Stimulated activated naive CD8-positive, alpha-beta T cell treated with anti-CD3 and anti-CD28 coated beads, Interleukin-15, amount 100 ng/mL, for 72 hours (primary cell): ENCODE data around the gene MPPE1.
"Not testable (repeated sequence)": the region's sequence is repeated elsewhere in the genome, so short reads cannot be mapped to it uniquely, and the experiment has no call there.

Experiments used
- ATAC-seq: fragments of 150-1000 bp; cut with Tn5 transposase; 2 replicates; pipeline ENCODE4 v1.10.0; 2021; ENCODE audit warnings: mild to moderate bottlenecking, moderate library complexity
- DNase-seq, 2 donors: peaks; one replicate each; pipeline ENCODE4 v3.0.0; 2021 to 2022
- H3K27ac Mint-ChIP-seq, 2 donors: one replicate each; pipeline ENCODE4 v1.8.0; 2022; ENCODE audit warnings: mild to moderate bottlenecking in 2 of 2, mixed read lengths in 2 of 2, moderate library complexity in 2 of 2
- H3K27me3 Mint-ChIP-seq: one replicate; pipeline ENCODE4 v1.8.0; 2022; ENCODE audit warnings: mixed read lengths
- H3K4me1 Mint-ChIP-seq: one replicate; pipeline ENCODE4 v1.8.0; 2022; ENCODE audit warnings: mild to moderate bottlenecking, mixed read lengths
- H3K4me3 Mint-ChIP-seq, 2 donors: one replicate each; pipeline ENCODE4 v1.8.0; 2022; ENCODE audit warnings: mild to moderate bottlenecking in 2 of 2, mixed read lengths in 2 of 2, moderate library complexity in 1 of 2
- H3K9me3 Mint-ChIP-seq, 2 donors: one replicate each; pipeline ENCODE4 v1.8.0; 2022; ENCODE audit warnings: mixed read lengths in 2 of 2

Gene MPPE1

GRCh38 chr18:11908182-11909060, at the start of gene MPPE1:
MPPE1 (minus strand) TSS chr18:11908317; CDS start chr18:11897264, 11,053 bp downstream.
- Mint-ChIP-seq H3K27me3 (no peaks in the 10 kb centered on the region), H3K27ac (peak within 1 kb of the TSS; percentile 96 to 98), H3K4me3 (peak within 1 kb of the TSS; percentile 93 to 94), H3K4me1 (peaks cover 28% of the 10 kb centered on the region), H3K9me3 (no peaks in the 10 kb centered on the region)
- DNase-seq (peak; percentile 83 to 88), ATAC-seq (peak; percentile 92)

- Mint-ChIP-seq H3K9me3 (peaks cover 7 to 19% of the 10 kb centered on the region in 2 donors), H3K27me3 (no peaks in the 10 kb centered on the region), H3K4me1 (peaks cover 9% of the 10 kb centered on the region), H3K27ac (no peak overlapping the region), H3K4me3 (no peak overlapping the region)
- no peak for DNase-seq
- ATAC-seq = no peak
These were observed 49.5 kb upstream of the MPPE1 start for GRCh38 chr18:11957636-11958035.

- no peak overlapping the region for H3K4me3 Mint-ChIP-seq
- no peak for DNase-seq
- ATAC-seq = no peak
- peaks cover 9% of the 10 kb centered on the region for H3K4me1 Mint-ChIP-seq
- no peak overlapping the region for H3K27ac Mint-ChIP-seq
- no peaks in the 10 kb centered on the region for H3K27me3 Mint-ChIP-seq
- H3K9me3 Mint-ChIP-seq = peaks cover 7 to 19% of the 10 kb centered on the region in 2 donors
These were observed 48.5 kb upstream of the MPPE1 start for GRCh38 chr18:11956371-11957308.

GRCh38 chr18:11955239-11956029, 47.3 kb upstream of the MPPE1 start:
- DNase-seq (no peak), ATAC-seq (no peak)
- no peak overlapping the region for H3K27ac Mint-ChIP-seq
- H3K27me3 Mint-ChIP-seq = no peaks in the 10 kb centered on the region
- H3K4me3 Mint-ChIP-seq = no peak overlapping the region
- H3K9me3 Mint-ChIP-seq = peaks cover 7 to 19% of the 10 kb centered on the region in 2 donors
- H3K4me1 Mint-ChIP-seq = peaks cover 9% of the 10 kb centered on the region

GRCh38 chr18:11953113-11953512, 45.0 kb upstream of the MPPE1 start:
- no peak for ATAC-seq

GRCh38 chr18:11951390-11951851, 43.3 kb upstream of the MPPE1 start:
- H3K4me3 Mint-ChIP-seq = no peak overlapping the region
- H3K27me3 Mint-ChIP-seq = no peaks in the 10 kb centered on the region
- no peak for DNase-seq
- no peak for ATAC-seq
- H3K4me1 Mint-ChIP-seq = peaks cover 27% of the 10 kb centered on the region
- H3K27ac Mint-ChIP-seq = peak overlapping the region in 1 of 2 donors; percentile 12
- H3K9me3 Mint-ChIP-seq = peaks cover 0 to 1% of the 10 kb centered on the region in 2 donors

More at GRCh38 chr18:11953113-11953512, 45.0 kb upstream of the MPPE1 start:
- peaks cover 10% of the 10 kb centered on the region for H3K4me1 Mint-ChIP-seq
- no peak overlapping the region for H3K4me3 Mint-ChIP-seq
- DNase-seq = no peak
- H3K27me3 Mint-ChIP-seq = no peaks in the 10 kb centered on the region
- H3K27ac Mint-ChIP-seq = no peak overlapping the region
- H3K9me3 Mint-ChIP-seq = peaks cover 7 to 18% of the 10 kb centered on the region in 2 donors

- H3K4me3 Mint-ChIP-seq = no peak overlapping the region
These were observed 42.7 kb upstream of the MPPE1 start for GRCh38 chr18:11950824-11951223.

GRCh38 chr18:11948852-11949523, 40.9 kb upstream of the MPPE1 start:
- DNase-seq (no peak), ATAC-seq (no peak)
- H3K4me3 Mint-ChIP-seq = no peak overlapping the region
- no peaks in the 10 kb centered on the region for H3K27me3 Mint-ChIP-seq
- H3K27ac Mint-ChIP-seq = no peak overlapping the region
- H3K9me3 Mint-ChIP-seq = no peaks in the 10 kb centered on the region
- peaks cover 20% of the 10 kb centered on the region for H3K4me1 Mint-ChIP-seq

More at GRCh38 chr18:11950824-11951223, 42.7 kb upstream of the MPPE1 start:
- Mint-ChIP-seq H3K9me3 (no peaks in the 10 kb centered on the region), H3K27me3 (no peaks in the 10 kb centered on the region), H3K27ac (no peak overlapping the region), H3K4me1 (peaks cover 29% of the 10 kb centered on the region)
- no peak for DNase-seq
- ATAC-seq = no peak

GRCh38 chr18:11947214-11948191, 39.4 kb upstream of the MPPE1 start:
- H3K27me3 Mint-ChIP-seq = no peaks in the 10 kb centered on the region
- peaks cover 20% of the 10 kb centered on the region for H3K4me1 Mint-ChIP-seq
- DNase-seq = peak; percentile 57 to 76
- H3K4me3 Mint-ChIP-seq = peak overlapping the region; percentile 89 to 92
- peak; percentile 89 for ATAC-seq
- H3K27ac Mint-ChIP-seq = peak overlapping the region; percentile 97 to 98
- no peaks in the 10 kb centered on the region for H3K9me3 Mint-ChIP-seq

- no peak for ATAC-seq
These were observed 38.6 kb upstream of the MPPE1 start for GRCh38 chr18:11946756-11947155.

GRCh38 chr18:11945834-11946659, 37.9 kb upstream of the MPPE1 start:
- Mint-ChIP-seq H3K4me3 (peak overlapping the region; percentile 26 to 63), H3K4me1 (peaks cover 20% of the 10 kb centered on the region), H3K27ac (peak overlapping the region in 1 of 2 donors; percentile 76)
- not testable (repeated sequence) for H3K27me3 Mint-ChIP-seq, DNase-seq, H3K9me3 Mint-ChIP-seq, ATAC-seq

More at GRCh38 chr18:11946756-11947155, 38.6 kb upstream of the MPPE1 start:
- Mint-ChIP-seq H3K27ac (peak overlapping the region; percentile 76 to 98), H3K27me3 (no peaks in the 10 kb centered on the region), H3K4me1 (peaks cover 20% of the 10 kb centered on the region), H3K4me3 (peak overlapping the region; percentile 63 to 89), H3K9me3 (no peaks in the 10 kb centered on the region)
- no peak for DNase-seq

GRCh38 chr18:11944786-11945185, 36.7 kb upstream of the MPPE1 start:
- peaks cover 20% of the 10 kb centered on the region for H3K4me1 Mint-ChIP-seq
- no peak for DNase-seq

GRCh38 chr18:11944252-11944651, 36.1 kb upstream of the MPPE1 start:
- Mint-ChIP-seq H3K4me3 (no peak overlapping the region), H3K4me1 (peaks cover 20% of the 10 kb centered on the region), H3K27me3 (no peaks in the 10 kb centered on the region), H3K27ac (no peak overlapping the region), H3K9me3 (no peaks in the 10 kb centered on the region)
- ATAC-seq (no peak), DNase-seq (no peak)

More at GRCh38 chr18:11944786-11945185, 36.7 kb upstream of the MPPE1 start:
- Mint-ChIP-seq H3K4me3 (no peak overlapping the region), H3K9me3 (no peaks in the 10 kb centered on the region), H3K27me3 (no peaks in the 10 kb centered on the region), H3K27ac (no peak overlapping the region)
- ATAC-seq = no peak
